Stimulated activated naive CD8-positive, alpha-beta T cell treated with anti-CD3 and anti-CD28 coated beads, Interleukin-15, amount 100 ng/mL, for 72 hours (primary cell): Measurements from ENCODE around the gene EXPH5.
"Not testable (repeated sequence)": the region's sequence is repeated elsewhere in the genome, so short reads cannot be mapped to it uniquely, and the experiment has no call there.

ENCODE experiments used
- ATAC-seq: fragments of 150-1000 bp; cut with Tn5 transposase; 2 replicates; pipeline ENCODE4 v1.10.0; 2021; ENCODE audit warnings: mild to moderate bottlenecking, moderate library complexity
- DNase-seq, 2 donors: peaks; one replicate each; pipeline ENCODE4 v3.0.0; 2021 to 2022
- H3K27ac Mint-ChIP-seq, 2 donors: one replicate each; pipeline ENCODE4 v1.8.0; 2022; ENCODE audit warnings: mild to moderate bottlenecking in 2 of 2, mixed read lengths in 2 of 2, moderate library complexity in 2 of 2
- H3K27me3 Mint-ChIP-seq: one replicate; pipeline ENCODE4 v1.8.0; 2022; ENCODE audit warnings: mixed read lengths
- H3K4me1 Mint-ChIP-seq: one replicate; pipeline ENCODE4 v1.8.0; 2022; ENCODE audit warnings: mild to moderate bottlenecking, mixed read lengths
- H3K4me3 Mint-ChIP-seq, 2 donors: one replicate each; pipeline ENCODE4 v1.8.0; 2022; ENCODE audit warnings: mild to moderate bottlenecking in 2 of 2, mixed read lengths in 2 of 2, moderate library complexity in 1 of 2
- H3K9me3 Mint-ChIP-seq, 2 donors: one replicate each; pipeline ENCODE4 v1.8.0; 2022; ENCODE audit warnings: mixed read lengths in 2 of 2

Gene EXPH5

DNA sequence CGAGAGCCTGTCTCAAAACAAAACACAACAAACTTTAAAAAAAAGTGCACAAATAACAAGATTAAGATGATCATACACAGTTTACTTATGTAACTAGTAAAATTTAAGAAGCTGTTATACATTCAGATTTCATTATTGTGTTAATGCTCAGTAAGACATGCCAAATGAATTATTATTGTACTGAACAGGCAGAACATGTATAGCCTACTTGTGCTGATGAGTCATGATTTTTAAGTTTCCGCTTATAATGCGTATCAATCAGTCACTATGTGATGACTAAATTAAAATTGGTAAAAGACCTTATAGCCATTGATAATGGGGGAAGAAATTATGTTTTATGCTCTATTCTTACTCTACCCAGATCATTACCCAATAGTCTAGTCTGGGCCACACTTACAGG lies 20.5 kb upstream of the EXPH5 start:
- DNase-seq (no peak), ATAC-seq (no peak)
- Mint-ChIP-seq H3K27me3 (peaks cover 22% of the 10 kb centered on the region), H3K4me3 (no peak overlapping the region), H3K27ac (no peak overlapping the region), H3K9me3 (no peaks in the 10 kb centered on the region), H3K4me1 (no peaks in the 10 kb centered on the region)

DNA sequence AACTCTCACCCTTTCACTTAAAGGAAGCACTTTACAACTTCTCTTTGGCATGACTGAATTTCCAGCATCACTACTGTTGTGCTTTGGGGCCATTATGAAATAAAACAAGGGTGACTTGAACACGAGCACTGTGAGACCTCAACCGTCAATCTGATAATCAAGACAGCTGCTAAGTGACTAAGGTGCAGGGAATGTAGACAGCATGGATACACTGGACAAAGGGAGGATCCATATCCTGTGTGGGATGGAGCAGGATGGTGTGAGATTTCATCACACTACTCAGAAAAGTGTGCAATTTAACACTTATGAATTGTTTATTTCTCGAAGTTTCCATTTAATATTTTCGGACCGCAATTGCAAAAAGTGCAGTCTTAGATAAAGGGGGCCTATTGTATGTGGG lies 16.1 kb upstream of the EXPH5 start:
- H3K4me1 Mint-ChIP-seq, result no peaks in the 10 kb centered on the region
- H3K27ac Mint-ChIP-seq, result no peak overlapping the region
- ATAC-seq (no peak), DNase-seq (no peak)
- H3K27me3 Mint-ChIP-seq, result no peaks in the 10 kb centered on the region
- H3K9me3 Mint-ChIP-seq, result no peaks in the 10 kb centered on the region
- H3K4me3 Mint-ChIP-seq, result no peak overlapping the region

DNA sequence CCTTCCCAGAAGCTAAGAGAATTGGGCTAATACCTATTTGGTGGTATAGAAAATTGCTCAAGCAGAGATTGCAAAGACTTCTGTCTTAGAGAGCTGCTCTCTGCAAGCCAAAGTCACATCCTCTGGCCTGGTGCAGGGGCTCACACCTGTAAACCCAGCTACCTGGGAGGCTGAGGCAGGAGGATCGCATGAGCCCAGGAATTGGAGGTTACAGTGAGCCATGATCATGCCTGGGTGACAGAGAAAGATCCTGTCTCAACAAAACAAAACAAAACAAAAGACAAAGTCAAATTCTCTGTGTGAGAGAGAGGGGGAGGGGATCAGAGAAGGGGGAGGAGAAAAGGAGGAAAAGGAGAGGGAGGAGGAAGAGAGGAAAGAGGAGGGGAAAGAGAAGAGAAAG lies 15.0 kb upstream of the EXPH5 start:
- Mint-ChIP-seq H3K4me1 (no peaks in the 10 kb centered on the region), H3K27me3 (no peaks in the 10 kb centered on the region), H3K27ac (no peak overlapping the region), H3K4me3 (no peak overlapping the region), H3K9me3 (no peaks in the 10 kb centered on the region)
- no peak for DNase-seq
- ATAC-seq, result no peak

DNA sequence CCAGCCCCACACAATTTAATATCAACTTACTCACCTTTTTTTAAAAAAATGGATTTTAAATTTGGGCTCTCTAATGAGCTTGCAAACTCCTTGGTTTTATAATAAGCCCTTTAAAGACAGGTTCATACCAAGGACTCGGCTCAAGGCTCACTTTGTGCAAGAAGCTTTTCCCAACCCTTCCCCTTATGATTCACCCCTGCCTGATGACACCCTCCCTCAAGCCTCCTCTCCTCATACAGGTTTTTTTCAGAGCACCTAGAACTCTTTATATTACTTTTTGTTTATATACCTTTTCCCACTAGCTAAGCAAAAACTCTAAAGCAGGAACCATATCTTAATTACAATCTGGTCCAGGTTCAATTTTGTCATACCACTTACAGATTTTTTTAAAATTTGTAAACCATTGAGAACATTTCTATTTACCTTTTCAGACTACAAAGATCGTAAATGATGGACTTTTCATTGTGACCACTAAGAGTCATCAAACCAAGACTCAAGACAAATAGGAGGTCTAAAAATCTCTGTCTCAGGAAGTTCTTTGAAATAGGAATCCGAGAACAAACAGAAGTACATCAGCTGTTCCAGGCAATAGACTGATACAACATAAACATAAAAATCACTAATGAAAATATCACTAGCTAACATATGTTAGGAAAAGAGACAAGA lies 13.1 kb upstream of the EXPH5 start:
- no peak overlapping the region for H3K4me3 Mint-ChIP-seq
- no peaks in the 10 kb centered on the region for H3K9me3 Mint-ChIP-seq
- no peaks in the 10 kb centered on the region for H3K27me3 Mint-ChIP-seq
- ATAC-seq (no peak), DNase-seq (no peak)
- H3K27ac Mint-ChIP-seq, result no peak overlapping the region
- H3K4me1 Mint-ChIP-seq, result no peaks in the 10 kb centered on the region

DNA sequence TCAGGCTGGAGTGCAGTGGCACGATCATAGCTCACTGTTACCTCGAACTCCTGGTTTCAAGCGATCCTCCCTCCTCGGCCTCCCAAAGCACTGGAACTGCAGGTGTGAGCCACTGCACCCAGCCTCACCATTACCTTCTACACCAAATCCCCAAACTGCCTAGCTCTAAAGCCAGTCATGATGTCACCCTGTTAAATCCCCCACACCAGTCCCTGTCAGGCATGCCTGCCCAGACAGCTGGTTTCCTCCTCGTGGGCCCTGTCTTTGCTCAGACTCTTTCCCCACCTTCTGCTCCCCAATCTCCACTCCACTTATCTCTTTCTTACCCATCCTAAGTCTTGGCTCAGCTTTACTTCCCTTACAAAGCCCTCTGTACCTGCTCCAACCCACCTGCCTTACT lies 12.5 kb upstream of the EXPH5 start:
- Mint-ChIP-seq H3K27me3 (no peaks in the 10 kb centered on the region), H3K27ac (peak overlapping the region in 1 of 2 donors; percentile 47), H3K9me3 (no peaks in the 10 kb centered on the region), H3K4me3 (no peak overlapping the region), H3K4me1 (no peaks in the 10 kb centered on the region)
- no peak for DNase-seq
- no peak for ATAC-seq

DNA sequence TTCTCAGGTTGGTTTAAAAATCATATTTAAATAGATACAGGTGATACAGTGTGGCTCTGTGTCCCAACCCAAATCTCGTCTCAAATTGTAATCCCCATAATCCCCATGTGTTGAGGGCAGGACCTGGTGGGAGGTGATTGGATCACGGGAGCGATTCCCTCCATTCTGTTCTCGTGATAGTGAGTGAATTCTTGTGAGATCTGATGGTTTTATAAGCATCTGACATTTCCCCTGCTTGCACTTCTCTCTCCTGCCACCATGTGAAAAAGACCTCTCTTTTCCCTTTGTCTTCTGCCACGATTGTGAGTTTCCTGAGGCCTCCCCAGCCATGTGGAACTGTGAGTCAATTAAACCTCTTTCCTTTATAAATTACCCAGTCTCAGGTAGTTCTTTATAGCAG lies 9.2 kb upstream of the EXPH5 start:
- H3K4me3 Mint-ChIP-seq, H3K27me3 Mint-ChIP-seq, H3K4me1 Mint-ChIP-seq, H3K27ac Mint-ChIP-seq, ATAC-seq, DNase-seq, H3K9me3 Mint-ChIP-seq: not testable (repeated sequence)

DNA sequence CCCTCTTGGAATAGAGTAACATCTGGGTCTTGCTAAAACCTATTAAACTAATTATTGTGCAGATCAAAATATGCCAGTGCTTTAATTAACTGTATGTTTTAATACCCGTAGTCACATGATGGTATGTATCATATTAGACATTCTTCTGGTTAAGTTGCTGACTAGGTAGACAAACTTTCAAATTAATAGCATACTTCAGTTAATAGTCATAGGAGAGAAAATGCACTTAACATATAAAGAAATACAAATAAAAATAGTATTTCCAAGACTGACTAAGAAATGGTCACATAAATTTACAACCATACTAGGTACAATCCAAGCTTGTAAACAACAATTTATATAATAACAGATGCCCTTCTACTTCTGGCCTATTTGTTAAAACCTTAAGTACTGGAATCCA lies 7.6 kb upstream of the EXPH5 start:
- Mint-ChIP-seq H3K4me1 (no peaks in the 10 kb centered on the region), H3K4me3 (no peak overlapping the region), H3K27me3 (no peaks in the 10 kb centered on the region), H3K27ac (no peak overlapping the region), H3K9me3 (no peaks in the 10 kb centered on the region)
- ATAC-seq (no peak), DNase-seq (no peak)

DNA sequence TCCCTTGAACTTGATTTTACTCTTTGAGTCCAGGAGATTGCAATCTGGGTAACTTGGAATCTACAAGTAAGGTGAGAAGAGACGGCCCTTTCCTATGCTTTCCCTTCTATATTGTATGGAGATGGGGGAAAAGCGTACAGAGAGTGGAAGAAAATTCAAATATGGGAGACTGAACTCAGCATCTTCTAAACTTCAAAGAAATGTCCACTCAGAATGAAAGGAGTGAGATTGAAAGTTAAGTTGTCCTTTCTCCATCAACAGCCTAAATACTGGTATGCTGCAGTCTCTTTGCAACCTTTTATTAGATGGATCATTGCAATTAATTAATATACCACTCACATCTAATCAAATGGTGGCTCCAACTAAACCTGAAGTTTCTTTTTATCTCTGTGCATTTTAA lies 6.4 kb upstream of the EXPH5 start:
- Mint-ChIP-seq H3K4me3 (no peak overlapping the region), H3K27me3 (peaks cover 6% of the 10 kb centered on the region), H3K9me3 (no peaks in the 10 kb centered on the region), H3K27ac (no peak overlapping the region), H3K4me1 (no peaks in the 10 kb centered on the region)
- ATAC-seq (no peak), DNase-seq (no peak)

DNA sequence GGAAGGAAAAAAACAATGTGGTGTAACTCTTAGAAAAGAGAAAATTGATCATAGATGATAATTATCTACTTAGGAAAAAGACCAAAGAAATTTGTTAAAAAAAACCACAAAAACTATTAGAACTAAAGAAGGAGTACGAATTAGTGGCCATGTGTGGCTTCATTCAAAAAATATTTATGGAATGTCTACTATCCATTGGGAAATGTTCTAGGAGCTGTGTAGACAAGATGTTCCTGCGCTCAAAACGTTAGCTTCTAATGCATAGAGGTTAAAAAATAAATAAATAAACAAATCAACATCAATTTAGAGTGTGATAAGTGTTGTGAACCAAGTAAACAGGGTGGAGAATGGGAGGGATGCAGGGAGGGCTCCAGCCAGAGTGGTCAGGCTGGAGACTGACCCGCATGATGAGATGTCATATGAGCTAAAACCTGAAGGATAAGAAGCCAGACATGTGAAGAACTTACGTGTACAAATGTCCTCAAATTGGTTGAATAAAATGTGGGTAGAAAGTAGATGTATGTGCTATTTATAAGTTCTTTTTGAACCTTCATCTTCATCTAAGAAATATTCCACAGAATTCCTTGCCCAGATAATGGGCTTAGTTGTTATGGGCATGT lies 4.3 kb upstream of the EXPH5 start:
- ATAC-seq, result no peak
- no peak for DNase-seq
- no peak overlapping the region for H3K4me3 Mint-ChIP-seq
- no peaks in the 10 kb centered on the region for H3K9me3 Mint-ChIP-seq
- no peak overlapping the region for H3K27ac Mint-ChIP-seq
- H3K27me3 Mint-ChIP-seq, result peaks cover 10% of the 10 kb centered on the region
- H3K4me1 Mint-ChIP-seq, result peaks cover 2% of the 10 kb centered on the region

DNA sequence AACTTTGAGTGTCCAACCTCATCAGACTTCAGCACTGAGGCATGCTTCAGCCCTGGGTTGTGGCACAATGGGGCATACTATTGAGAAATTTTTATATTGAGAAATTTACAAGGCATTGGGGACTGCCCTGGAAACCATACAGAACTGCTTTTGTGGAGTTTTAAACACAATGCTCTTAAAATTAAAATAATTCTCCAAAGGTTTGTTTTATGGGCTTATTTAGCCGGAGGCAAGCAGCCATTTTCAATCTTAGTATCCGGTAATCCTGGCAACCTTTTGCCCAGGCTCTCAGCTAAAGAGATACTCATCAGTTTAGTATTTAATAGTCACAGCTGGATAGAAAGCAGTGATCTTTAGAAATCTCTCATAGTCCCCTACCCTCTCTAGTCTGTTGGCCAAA lies 3.1 kb upstream of the EXPH5 start:
- Mint-ChIP-seq H3K9me3 (no peaks in the 10 kb centered on the region), H3K27me3 (peaks cover 10% of the 10 kb centered on the region), H3K4me1 (peaks cover 12% of the 10 kb centered on the region), H3K27ac (no peak overlapping the region), H3K4me3 (no peak overlapping the region)
- DNase-seq (no peak), ATAC-seq (no peak)

DNA sequence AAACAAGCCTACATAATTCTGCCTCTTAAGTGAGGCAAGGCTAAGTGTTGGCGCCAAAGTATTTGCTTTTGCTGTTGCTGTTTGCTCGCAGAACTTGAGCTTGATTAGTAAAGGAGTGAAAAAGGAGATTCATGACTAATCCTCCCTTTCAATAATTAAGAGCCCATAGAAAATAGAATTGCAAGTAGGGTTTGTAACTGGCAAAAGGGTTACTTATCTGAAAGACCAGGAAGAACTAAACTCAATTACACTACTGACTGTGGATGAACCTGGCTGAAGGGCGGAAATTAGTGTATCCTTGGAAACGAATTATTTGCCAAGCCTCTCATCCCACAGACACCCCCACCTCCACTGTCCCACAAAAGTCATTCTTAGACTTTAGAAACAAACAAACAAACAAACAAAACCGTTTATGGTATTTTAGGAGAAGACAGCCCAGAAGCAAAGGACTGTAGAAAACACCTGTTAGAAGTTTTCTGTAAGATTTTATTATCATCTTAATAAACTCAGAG lies 411 bp upstream of the EXPH5 start:
- no peak for ATAC-seq
- no peaks in the 10 kb centered on the region for H3K9me3 Mint-ChIP-seq
- peaks cover 12% of the 10 kb centered on the region for H3K4me1 Mint-ChIP-seq
- no peak for DNase-seq
- peak overlapping the region; percentile 92 to 93 for H3K4me3 Mint-ChIP-seq
- H3K27me3 Mint-ChIP-seq, result peaks cover 10% of the 10 kb centered on the region
- H3K27ac Mint-ChIP-seq, result no peak overlapping the region

DNA sequence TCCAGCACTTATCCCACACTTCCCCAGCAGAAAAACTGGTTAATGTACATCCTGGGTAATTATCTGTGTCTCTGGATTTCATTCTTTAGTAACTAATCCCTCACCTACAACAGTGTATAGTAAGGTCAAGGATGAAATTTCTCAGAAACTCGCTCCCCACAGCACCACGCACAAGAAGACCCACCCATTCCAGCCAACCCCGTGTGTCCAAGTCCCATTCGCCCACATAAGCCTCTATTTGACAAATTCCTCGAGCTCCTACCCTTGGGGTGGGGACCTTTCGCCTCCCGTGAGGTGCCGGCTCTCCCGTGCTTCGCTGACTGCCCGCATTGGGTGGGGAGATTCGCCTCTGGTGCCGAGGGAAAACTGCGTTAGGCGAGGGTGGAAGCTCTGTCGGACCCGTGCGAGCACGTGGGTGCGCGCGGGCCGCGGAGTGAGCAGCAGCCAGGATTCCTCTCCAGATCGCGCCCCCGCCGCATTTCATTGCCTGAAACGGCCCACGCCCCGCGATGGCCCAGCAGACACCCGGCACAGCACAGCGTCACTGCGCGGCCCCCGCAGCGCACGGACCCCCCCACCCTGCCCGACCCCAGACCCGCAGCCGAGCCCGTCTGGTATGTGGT lies 866 bp downstream of the EXPH5 start:
- peak; percentile 33 to 37 for DNase-seq
- no peaks in the 10 kb centered on the region for H3K9me3 Mint-ChIP-seq
- H3K4me1 Mint-ChIP-seq, result peaks cover 12% of the 10 kb centered on the region
- peak overlapping the region; percentile 92 to 93 for H3K4me3 Mint-ChIP-seq
- peak overlapping the region; percentile 41 to 88 for H3K27ac Mint-ChIP-seq
- ATAC-seq, result peak; percentile 55
- H3K27me3 Mint-ChIP-seq, result peaks cover 10% of the 10 kb centered on the region

DNA sequence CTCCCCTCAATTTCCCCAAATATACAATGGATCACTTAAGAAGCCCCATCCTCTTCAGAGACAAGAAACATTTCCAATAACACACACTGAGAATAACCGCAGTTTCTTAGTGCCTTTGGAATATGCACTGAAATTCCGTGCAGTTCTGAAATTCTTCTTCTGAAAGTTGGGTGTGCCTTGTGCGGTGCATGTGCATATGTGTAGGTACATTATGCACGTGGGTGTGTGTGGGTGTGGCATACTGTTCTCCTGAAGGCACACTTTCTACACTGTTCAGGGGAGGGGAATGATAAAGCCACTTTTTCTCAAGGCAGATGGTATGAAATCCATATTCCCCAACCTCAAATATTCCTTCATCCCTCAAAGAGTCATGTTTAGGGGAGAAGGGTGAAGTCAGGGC lies 1.7 kb downstream of the EXPH5 start:
- H3K27me3 Mint-ChIP-seq, result peaks cover 10% of the 10 kb centered on the region
- H3K9me3 Mint-ChIP-seq, result no peaks in the 10 kb centered on the region
- H3K27ac Mint-ChIP-seq, result no peak overlapping the region
- DNase-seq (no peak), ATAC-seq (no peak)
- peak overlapping the region; percentile 92 to 93 for H3K4me3 Mint-ChIP-seq
- H3K4me1 Mint-ChIP-seq, result peaks cover 12% of the 10 kb centered on the region

DNA sequence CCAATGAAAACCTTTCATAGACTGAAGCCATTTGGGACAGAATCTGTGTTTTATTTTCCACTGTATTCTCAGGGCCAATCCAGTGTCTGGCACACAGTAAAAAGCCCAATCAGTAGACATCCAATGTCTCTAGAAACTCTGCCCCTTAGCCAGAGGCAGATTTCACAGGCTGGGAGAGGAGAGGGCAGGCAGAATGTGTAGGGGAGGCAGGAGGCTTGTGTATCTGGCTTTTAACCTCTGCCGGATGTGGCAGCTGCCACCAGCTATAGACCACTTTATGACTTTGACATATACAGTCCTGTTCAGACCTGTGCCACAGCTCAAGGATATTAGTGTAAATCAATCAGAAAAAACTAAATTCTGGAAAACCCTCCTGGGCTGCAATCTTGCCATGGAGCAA lies 4.4 kb downstream of the EXPH5 start:
- Mint-ChIP-seq H3K27me3 (no peaks in the 10 kb centered on the region), H3K4me3 (no peak overlapping the region), H3K9me3 (no peaks in the 10 kb centered on the region), H3K4me1 (peaks cover 12% of the 10 kb centered on the region), H3K27ac (no peak overlapping the region)
- ATAC-seq, result no peak
- DNase-seq, result no peak

DNA sequence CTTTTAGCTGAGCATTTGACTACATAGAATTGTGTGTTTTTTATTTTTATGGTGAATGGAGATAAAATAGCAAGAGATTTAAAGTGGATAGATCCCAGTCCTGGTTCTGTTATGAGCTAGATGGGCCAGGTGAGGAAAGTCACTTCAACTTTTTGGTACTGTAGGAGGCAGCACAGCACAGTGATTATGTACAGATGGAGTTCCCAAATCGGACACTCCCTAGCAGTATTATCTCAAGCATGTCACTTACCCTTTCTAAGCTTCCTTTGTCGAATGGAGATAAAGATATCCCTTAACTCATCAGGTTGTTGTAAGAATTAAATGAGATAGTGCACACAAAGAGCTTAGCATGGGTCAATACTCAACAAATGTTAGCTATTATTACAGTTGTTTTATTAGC lies 5.3 kb downstream of the EXPH5 start:
- Mint-ChIP-seq H3K4me3 (no peak overlapping the region), H3K27me3 (no peaks in the 10 kb centered on the region), H3K9me3 (no peaks in the 10 kb centered on the region), H3K4me1 (peaks cover 12% of the 10 kb centered on the region), H3K27ac (no peak overlapping the region)
- ATAC-seq (no peak), DNase-seq (no peak)

DNA sequence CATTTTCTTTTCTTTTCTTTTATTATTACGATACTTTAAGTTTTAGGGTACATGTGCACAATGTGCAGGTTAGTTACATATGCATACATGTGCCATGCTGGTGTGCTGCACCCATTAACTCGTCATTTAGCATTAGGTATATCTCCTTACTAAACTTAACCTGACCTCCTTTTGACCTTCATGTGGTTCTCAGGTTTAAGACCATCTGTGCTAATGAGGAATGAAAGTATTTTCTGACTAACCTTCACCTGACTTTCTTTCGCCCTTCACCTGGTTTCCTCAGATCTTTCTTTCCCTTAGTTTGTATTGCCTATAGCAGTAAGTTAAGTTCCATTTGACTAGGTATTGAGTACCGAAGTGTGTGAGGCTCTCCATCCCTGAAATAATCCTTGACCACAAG lies 6.5 kb downstream of the EXPH5 start:
- ATAC-seq (no peak), DNase-seq (no peak)
- Mint-ChIP-seq H3K4me3 (no peak overlapping the region), H3K27ac (no peak overlapping the region), H3K27me3 (no peaks in the 10 kb centered on the region), H3K9me3 (no peaks in the 10 kb centered on the region), H3K4me1 (peaks cover 3% of the 10 kb centered on the region)
